HuH-7.5 (cell line): Measurements from ENCODE around the gene PRKACG.
"Not testable (repeated sequence)": the region's sequence is repeated elsewhere in the genome, so short reads cannot be mapped to it uniquely, and the experiment has no call there.

Source experiments
- DNase-seq: peaks from one replicate; pipeline ENCODE4 v3.0.0; 2011; ENCODE audit warnings: low spot score

Gene PRKACG

DNA sequence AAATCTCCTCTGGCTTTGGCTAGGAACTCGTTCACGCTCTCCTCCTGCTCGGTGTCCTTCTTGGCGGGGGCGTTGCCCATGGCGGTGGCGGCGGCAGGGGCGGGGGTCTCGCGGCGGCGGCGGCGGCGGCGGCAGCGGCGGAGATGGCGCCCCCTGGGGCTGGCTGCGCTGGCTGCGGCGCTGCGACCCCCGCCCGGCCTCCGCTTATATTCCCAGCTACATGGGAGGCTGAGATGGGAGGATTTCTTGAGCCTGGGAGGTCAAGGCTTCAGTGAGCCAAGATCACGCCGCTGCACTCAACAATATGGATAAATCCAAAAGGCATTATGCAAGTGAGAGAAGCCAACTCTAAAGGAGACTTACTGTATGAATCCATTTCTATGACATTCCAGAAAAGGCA lies at the start of gene PRKACG:
PRKACG (minus strand) TSS at position 101 of the 400 bp plus-strand sequence; CDS start at position 80, 21 bp downstream.
- no peak for DNase-seq

DNA sequence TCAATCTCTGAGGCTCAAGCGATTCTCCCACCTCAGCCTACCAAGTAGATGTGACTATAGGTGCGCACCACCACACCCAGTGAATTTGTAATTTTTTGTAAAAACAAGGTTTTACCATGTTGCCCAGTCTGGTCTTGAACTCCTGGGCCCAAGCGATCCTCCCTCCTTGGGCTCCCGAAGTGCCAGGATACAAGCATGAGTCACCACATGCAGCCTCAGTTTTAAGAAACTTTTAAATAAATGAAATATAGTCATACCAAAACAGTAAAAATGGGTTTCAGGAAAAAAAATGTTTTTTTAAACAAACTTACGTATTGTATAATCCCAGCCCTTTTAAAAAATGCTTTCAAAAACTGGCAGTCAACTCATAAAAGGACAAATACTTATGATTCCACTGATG lies 48.3 kb upstream of the PRKACG start:
- no peak for DNase-seq

DNA sequence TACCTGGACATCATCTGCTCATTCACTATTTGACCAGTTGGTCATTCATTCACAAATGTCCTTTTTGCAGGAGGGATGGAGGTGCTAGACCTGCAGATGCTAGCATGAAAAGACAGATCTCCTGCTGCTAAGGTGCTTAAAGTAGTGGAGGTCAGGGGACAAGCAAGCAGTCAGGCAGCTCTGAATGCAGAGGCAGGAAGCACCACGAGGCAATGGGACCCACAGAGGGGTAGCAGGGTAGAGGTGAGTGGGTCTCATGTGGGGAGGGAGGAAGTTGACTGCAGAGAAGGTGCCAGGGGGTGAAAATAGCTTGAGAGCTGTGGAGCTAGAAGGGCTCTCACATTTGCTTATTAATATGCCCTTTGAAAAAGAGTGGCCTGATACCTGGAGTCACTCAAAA lies 46.9 kb upstream of the PRKACG start:
- DNase-seq = no peak

DNA sequence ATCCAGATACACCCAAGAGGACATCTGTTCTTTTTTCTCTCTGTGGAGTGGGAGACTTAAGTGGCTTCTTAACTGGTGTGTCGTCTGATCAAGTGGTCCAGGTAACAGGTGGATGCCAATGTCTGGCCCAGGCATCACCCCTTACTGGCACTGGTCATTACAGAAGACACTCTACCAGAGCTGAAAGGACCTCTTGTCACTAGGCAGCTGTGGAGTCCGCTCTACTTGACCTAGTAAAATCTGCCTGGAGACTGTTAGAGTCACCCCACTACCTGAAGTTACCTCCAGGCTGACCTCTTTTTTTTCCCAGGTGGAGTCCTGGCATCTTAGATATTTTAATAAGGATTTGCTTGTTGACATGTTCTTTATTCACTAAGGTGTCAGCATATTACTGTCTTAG lies 44.2 kb upstream of the PRKACG start:
- no peak for DNase-seq

DNA sequence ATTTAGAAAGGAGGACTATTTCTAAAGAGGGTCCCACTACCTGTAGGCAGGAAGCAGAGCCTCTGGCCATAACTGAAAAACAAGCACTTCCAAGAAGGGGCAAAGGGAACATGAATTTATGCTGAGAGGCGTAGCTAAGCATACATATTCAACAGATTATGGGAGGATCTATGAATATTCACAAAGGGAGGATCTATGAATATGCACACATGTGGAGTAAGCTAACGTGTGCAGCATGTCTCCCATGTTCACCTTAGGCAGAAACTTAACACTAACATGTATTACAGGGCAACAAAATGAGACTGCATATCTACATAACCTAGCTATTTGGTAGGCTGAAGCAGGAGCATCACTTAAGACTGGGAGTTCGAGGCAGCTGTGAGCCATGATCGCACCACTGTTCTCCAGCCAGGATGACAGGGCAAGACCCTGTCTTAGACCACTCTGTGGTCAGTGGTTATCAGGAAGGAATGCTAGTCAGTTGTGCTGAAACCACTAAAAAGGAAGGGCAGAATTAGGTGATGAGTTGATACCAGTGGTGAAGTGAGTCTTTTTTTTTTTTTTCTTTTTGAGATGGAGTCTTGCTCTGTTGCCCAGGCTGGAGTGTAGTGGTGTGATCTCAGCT lies 42.4 kb upstream of the PRKACG start:
- no peak for DNase-seq

DNA sequence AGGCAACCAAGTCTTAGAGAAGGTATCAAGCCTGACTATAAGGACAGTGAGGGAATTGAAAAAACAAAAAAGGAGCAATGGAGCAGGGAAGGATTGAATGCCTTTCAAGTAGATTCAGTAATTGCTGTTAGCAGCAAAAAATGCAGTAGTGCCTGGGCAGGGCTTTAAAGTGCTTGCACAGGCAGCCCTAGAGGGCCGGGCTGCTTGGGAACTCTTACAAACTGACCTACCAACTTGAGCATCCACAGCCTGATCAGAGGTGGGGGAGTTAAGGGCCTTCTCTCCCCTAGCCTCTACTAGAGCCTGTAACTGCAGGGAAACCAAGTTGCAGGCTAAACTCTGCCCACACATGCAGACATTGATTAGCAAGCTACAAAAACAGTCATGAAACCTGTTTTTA lies 41.1 kb upstream of the PRKACG start:
- no peak for DNase-seq

DNA sequence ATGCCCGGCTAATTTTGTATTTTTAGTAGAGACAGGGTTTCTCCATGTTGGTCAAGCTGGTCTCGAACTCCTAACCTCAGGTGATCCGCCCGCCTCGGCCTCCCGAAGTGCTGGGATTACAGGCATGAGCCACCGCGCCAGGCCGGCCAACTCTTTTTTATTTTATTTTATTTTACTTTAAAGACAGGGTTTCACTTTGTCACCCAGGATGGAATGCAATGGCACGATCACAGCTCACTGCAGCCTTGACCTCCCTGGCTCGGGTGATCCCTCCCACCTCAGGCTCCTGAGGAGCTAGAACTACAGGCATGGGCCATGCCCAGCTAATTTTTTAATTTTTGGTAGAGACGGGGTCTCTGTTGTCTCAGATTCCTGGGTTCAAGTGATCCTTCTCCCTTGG lies 37.0 kb upstream of the PRKACG start:
- DNase-seq = not testable (repeated sequence)

DNA sequence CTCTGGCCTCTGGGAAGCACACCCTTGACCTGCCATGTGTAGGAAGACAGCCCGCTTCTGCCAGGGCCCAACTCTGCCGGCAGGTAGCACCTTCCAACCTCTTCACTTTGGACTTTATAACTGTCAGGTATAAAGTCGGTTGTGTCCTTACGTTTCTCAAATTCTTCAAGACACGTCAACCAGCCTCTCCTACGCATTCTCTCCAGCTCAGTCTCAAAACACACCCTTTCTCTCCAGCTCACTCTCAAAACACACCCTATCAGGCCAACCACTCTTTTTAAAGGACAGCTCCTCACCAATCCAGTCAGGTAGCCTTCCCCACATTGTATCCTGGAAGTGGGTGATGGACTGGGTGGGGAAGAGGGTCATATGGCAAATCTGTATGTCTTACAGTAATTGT lies 35.2 kb upstream of the PRKACG start:
- no peak for DNase-seq

DNA sequence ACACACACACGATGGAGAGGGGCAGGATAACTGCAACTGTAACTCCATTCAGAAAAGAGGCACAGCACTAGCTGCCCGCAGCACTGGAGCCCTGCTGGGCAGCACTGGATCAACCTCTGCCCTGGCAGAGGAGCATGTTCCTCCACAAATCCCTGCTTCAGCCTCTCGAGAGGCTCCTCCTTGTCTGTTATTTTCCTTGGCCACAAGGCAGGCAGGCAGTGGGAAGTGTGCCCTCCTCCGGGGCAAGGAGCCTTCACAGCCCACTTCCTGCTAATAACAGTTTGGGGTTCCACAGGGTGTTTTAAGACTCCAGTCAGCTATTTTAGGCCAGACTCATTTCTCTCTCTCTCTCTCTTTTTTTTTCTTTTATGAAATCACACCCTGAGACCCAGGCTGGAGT lies 33.5 kb upstream of the PRKACG start:
- no peak for DNase-seq

DNA sequence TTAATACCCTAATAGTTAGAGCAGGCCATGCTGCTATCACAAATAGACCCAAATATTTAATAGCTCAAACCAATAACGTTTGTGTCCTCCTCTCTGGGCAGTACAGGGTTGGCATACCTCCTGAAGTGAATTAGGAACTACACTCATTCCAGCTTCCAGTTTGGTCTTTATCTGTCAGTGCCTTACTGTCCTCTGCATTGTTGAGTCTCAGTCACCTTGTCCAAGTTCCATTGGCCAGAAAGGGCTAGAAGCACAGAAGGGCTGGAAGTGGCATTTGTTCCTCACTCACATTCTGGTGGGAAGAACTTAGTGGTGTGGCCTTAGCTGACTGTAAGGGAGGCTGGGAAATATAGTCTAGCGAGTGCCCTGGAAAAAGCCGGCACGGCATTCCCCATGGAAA lies 32.8 kb upstream of the PRKACG start:
- DNase-seq = no peak

DNA sequence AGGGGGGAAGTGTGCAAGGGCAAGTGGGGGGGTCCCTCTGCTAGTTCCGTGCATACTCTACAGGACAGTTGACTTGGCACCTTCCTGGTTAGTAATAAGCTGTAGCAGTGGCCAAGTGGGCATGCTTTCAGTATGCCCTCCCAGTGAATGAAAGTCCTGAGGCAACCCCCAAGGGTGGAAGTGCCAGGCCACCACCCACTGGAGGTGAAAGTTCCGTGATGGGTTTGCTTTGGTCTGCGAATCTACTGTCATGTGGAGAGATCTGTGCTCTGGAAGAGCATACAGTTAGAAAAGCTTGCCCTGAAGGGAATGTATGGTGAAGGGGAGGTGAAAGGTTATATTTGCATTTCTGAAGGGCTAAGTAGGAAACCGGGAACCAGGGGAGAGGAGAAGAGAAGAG lies 31.9 kb upstream of the PRKACG start:
- DNase-seq = no peak

DNA sequence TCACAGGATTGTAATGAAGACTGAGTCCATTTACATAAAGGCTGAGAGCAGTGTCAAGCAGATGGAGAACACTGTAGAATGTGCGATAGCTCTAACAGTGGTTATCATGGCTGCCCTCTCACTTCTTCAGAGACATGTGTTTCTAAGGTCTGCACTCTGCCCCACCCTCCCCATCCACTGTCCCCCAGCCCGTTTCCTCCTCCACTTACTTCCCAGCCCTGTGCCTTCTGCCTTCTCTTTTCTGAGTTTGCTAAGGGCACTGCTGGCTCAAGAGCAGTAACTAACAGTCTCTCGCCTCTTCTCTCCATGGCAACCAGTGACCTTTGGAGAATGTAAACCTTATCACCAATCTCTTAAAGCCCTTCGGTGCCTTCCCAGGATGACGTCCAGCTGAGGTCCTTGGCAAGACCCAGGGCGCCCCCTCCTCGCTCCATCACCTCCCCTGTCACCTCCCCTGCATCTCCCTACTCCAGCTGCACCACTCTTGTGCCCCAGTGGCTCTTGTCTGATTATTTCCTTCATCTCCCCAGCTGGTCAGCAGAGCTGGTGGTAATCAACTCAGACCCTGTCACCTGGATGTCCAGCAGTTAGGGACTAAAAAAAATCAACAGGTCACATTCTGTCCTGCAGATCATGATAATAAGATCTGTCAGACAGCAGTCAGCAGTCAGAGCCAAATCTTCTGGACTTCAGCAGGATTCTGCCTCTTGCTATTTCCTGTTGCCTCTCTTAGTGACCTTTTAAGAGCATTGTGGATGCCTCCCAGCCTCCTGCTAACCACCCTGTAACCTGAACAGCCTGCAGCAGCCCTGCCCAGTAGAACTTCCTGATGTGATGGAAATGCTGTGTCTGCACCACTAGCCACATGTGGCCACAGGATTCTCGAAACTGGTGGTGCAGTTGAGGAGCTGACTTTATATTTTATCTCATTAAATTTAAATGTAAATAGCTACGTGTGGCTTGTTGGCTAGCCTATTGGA lies 30.6 kb upstream of the PRKACG start:
- DNase-seq = no peak

DNA sequence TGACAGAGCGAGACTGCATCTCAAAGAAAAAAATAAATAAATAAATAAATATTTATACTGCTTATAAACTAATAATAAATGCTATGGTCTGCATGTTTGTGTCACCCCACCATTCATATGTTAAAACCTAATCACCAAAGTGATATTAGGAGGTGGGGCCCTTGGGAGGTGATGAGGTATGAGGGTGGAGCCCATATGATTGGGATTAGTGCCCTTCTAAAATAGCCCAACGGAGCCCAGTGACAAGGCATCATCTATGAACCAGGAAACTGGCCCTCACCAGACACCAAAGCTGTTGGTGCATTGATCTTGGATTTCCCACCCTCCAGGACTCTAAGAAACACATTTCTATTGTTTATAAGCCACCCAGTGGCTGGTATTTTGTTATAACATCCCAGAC lies 26.7 kb upstream of the PRKACG start:
- DNase-seq = no peak

DNA sequence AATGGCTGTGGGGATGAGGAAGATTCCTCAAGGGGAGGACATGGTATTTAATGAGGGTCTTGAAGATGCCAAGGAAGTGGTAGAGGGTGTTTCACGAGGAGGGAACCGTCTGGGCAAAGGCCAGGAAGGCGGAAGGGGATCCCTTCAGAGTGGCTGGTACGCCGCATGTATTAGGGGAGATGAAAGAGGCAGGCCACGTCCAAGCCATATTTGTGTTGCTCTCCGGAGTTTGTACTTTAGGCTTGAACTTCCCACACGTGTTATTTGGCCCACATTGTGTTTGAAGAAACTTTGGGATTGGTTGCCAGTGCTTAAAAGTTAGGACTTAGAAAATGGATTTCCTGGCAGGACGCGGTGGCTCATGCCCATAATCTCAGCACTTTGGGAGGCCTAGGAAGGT lies 22.9 kb upstream of the PRKACG start:
- no peak for DNase-seq

DNA sequence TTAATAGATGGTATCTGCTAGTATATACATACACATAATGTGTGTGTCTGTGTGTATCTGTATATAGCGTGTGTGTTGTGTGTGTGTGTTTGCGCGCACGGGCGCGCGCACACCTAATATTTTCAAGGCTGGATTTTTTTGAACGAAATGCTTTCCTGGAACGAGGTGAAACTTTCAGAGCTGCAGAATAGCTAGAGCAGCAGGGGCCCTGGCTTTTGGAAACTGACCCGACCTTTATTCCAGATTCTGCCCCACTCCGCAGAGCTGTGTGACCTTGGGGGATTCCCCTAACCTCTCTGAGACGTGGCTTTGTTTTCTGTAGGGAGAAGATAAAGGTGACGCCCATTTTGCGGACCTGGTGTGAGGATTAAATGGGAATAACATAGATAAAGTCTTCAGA lies 22.4 kb upstream of the PRKACG start:
- DNase-seq = peak; percentile 38

DNA sequence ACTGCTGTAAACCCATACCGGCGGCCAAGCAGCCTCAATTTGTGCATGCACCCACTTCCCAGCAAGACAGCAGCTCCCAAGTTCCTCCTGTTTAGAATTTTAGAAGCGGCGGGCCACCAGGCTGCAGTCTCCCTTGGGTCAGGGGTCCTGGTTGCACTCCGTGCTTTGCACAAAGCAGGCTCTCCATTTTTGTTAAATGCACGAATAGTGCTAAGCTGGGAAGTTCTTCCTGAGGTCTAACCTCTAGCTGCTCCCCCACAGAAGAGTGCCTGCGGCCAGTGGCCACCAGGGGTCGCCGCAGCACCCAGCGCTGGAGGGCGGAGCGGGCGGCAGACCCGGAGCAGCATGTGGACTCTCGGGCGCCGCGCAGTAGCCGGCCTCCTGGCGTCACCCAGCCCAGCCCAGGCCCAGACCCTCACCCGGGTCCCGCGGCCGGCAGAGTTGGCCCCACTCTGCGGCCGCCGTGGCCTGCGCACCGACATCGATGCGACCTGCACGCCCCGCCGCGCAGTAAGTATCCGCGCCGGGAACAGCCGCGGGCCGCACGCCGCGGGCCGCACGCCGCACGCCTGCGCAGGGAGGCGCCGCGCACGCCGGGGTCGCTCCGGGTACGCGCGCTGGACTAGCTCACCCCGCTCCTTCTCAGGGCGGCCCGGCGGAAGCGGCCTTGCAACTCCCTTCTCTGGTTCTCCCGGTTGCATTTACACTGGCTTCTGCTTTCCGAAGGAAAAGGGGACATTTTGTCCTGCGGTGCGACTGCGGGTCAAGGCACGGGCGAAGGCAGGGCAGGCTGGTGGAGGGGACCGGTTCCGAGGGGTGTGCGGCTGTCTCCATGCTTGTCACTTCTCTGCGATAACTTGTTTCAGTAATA lies 21.8 kb upstream of the PRKACG start, which contains the start of gene FXN:
FXN (plus strand) TSS at position 315 of the 871 bp plus-strand sequence; CDS start at position 346, 31 bp downstream.
- peak; percentile 84 for DNase-seq

DNA sequence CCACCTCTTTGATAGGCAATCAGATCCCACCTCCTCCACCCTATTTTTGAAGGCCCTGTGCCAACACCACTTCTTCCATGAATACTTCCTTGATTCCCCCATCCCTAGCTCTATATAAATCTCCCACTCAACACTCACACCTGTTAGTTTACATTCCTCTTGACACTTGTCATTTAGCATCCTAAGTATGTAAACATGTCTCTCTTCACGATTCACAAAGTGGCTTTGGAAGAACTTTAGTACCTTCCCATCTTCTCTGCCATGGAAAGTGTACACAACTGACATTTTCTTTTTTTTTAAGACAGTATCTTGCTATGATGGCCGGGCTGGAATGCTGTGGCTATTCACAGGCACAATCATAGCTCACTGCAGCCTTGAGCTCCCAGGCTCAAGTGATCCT lies 20.2 kb upstream of the PRKACG start:
- no peak for DNase-seq

DNA sequence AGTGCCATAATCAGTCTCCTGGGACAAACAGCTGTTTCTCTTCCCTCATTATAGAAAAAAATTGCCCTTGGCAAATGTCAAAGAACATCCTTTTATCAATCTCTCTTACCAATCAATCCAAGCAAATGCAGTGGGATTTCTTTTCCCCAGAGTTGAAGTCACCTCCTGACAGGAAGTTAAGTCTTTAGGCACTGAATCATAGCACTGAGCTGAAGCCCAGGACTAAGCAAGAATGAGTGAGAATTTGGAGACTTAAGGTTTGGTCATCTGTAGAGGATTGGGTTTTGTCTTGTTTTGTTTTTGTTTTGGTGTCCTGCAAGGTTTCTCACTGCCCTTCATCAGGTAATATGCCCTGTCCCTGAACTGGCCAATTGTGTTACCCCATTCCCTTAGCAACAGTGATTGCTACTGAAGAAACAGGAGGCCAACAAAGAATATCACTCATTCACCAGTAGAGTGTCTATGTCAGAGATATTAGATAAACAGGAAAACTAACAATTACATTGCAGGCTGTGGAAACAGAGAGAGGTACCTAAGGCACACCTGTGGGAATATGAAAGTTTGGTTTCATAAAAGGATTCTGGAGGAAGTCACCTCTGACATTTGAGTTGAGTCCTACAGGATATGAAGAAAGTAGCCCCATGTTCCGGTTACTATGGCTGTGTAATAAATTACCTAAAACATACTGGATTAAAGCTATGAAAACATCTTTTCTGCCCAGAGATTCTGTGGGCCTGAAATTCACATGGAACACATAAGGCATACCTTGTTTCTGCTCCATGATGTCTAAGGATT lies 17.1 kb upstream of the PRKACG start:
- DNase-seq = no peak

DNA sequence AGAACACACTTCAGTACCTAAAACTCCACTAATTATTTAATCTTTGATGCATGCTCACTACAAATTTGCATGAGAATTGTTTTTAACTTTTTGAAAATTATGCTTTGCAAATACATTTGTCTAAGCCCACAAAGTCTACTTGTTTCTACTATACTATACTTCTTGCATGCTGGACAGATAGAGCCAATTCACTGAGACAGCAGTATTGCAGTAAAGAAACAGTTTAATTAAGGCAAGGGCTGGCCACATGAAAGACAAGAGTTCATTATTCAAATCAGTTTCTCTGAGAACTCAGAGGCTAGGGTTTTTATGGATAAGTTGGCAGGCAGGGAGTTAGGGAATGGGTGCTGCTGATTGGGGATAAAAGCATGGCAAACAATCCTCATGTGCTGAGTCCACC lies 15.6 kb upstream of the PRKACG start:
- DNase-seq = no peak

DNA sequence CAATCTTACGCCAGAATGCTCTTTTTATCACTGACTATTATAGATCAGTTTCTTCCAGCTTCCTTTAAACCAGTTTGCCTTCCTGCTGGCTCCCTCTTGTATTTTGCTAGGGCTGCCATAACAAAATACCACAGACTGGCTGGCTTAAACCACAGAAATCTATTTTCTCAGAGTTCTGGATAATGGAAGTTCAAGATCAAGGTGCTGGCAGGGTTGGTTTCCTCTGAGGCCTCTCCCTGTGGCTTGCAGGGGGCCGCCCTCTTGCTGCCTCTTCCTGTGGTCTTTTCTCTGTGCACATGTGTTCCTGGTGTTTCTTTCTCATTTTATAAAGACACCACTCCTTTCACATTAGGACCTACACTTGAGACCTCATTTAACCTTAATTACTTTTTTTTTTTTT lies 14.8 kb upstream of the PRKACG start:
- no peak for DNase-seq

DNA sequence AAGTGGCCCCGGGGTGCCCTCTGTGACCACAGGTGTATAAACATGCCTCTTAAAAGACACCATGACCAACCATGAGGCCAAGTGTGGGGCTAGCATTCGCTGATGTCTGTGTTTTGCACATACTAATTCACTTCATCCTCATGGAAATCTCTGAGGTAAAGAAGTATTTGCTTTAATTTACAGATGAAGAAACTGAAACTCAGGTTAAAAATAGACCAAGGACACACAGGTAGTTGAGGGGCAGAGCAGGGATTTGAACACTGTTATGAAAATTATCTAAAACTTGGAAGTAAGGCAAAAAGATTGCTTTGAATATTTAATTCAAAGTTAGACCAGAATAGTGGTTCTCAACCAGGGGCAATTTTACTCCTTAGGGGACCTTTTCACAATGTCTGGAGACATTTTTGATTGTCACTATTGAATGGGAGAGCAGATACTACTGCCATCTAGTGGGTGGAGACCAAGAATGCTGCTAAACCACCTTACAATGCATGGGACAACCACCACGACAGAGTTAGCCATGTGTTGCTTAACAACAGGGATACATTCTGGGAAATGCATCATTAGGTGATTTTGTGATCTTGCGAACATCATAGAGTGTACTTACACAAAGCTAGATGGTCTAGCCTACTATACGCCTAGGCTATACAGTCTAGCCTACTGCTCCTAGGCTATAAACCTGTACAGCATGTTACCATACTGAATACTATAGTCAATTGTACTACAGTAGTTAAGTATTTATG lies 13.6 kb upstream of the PRKACG start:
- peak; percentile 52 for DNase-seq
